ENCODE measurements around the gene PTPRD. TPM values are rescaled to one million over a fixed set of nuclear protein-coding genes. Genes with fewer than 3 reads are reported as not detected.

The PTPRD gene
- total RNA-seq, 1 experiment from 2014 or later, result 70.1 TPM

DNA sequence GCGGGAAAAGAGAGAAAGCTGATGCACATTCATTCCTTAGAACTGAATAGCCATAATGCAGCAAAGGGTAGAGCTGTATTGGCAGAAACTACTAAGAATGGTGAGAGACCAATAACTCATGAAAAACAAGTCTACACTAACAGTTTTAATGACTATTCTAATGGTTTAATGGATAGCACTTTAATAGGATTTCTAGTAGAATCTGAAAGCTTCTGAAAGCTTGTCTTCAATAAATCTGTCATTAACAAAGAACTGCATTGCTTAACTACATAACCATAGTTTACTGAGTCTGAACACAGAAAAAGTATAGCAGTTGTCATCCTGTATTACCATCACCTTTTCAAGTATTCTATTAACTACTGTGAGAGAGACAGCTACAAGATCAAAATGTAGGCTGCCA, 2195.5 kb downstream of the PTPRD start:
- H3K36me3 Mint-ChIP-seq (ENCODE audit: insufficient read depth, unreplicated experiment), result no peaks in the 10 kb centered on the region
- BruUV-seq (replicated peaks), result no TSS peak
- ChIA-PET CTCF (no interaction called here), POLR2A (no interaction called here)
- no peaks in the 10 kb centered on the region for H3K27me3 ChIP-seq (replicated peaks; ENCODE audit: control insufficient read depth, insufficient read depth, low read length)
- no peak overlapping the region for H3K27ac Mint-ChIP-seq (ENCODE audit: unreplicated experiment)
- no peaks in the 10 kb centered on the region for H3K9me3 ChIP-seq
- no peak for DNase-seq
- no peaks in the 10 kb centered on the region for H3K4me1 Mint-ChIP-seq (ENCODE audit: low read depth, unreplicated experiment)
- H3K4me1 ChIP-seq, result no peaks in the 10 kb centered on the region
- H3K9me3 Mint-ChIP-seq (ENCODE audit: unreplicated experiment), result no peaks in the 10 kb centered on the region
- intact Hi-C loops (cut with micrococcal nuclease; ENCODE audit: unreplicated experiment), result no loop called here
- H3K36me3 ChIP-seq (ENCODE audit: control insufficient read depth, insufficient read depth, low read length), result no peaks in the 10 kb centered on the region
- no peaks in the 10 kb centered on the region for H3K27me3 Mint-ChIP-seq (ENCODE audit: insufficient read depth, unreplicated experiment)
- no peak for TF ChIP-seq CTCF (IDR thresholded peaks at IDR 0.05; ENCODE audit: insufficient read depth in 1 of 2, low read depth in 1 of 2, low read length in 1 of 2, severe bottlenecking in 1 of 2, unreplicated experiment in 1 of 2)
- H3K4me3 ChIP-seq (ENCODE audit: low read depth, low read length), result no peak overlapping the region
- no peak overlapping the region for H3K4me3 Mint-ChIP-seq (ENCODE audit: unreplicated experiment)

DNA sequence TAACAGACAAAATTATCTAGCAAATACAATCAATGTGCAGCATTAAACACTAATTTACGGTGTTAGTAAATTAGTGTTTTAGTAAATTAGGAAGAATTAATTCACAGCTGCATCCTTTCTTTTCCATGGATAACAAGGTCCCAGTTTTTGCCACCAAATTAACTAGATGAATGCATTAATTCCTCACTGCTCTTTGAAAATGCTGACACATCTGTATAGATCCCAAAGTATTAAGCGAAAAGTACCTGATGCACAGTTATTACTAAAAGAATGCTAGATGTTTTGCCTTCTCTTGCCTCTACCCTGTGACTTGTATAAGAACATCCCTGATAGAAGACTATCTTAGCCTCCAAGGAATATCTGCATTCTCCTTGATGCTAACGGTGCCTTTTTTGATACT, 2200.5 kb downstream of the PTPRD start:
- no peak overlapping the region for H3K4me3 ChIP-seq (ENCODE audit: low read depth, low read length)
- Mint-ChIP-seq H3K27me3 (ENCODE audit: insufficient read depth, unreplicated experiment) (no peaks in the 10 kb centered on the region), H3K4me3 (ENCODE audit: unreplicated experiment) (no peak overlapping the region), H3K36me3 (ENCODE audit: insufficient read depth, unreplicated experiment) (no peaks in the 10 kb centered on the region), H3K9me3 (ENCODE audit: unreplicated experiment) (no peaks in the 10 kb centered on the region), H3K27ac (ENCODE audit: unreplicated experiment) (no peak overlapping the region), H3K4me1 (ENCODE audit: low read depth, unreplicated experiment) (no peaks in the 10 kb centered on the region)
- H3K27me3 ChIP-seq (replicated peaks; ENCODE audit: control insufficient read depth, insufficient read depth, low read length), result no peaks in the 10 kb centered on the region
- ChIA-PET CTCF (no interaction called here), POLR2A (no interaction called here)
- H3K9me3 ChIP-seq, result no peaks in the 10 kb centered on the region
- H3K36me3 ChIP-seq (ENCODE audit: control insufficient read depth, insufficient read depth, low read length), result no peaks in the 10 kb centered on the region
- intact Hi-C loops (cut with micrococcal nuclease; ENCODE audit: unreplicated experiment), result no loop called here
- DNase-seq, result no peak
- no peak for TF ChIP-seq CTCF (IDR thresholded peaks at IDR 0.05; ENCODE audit: insufficient read depth in 1 of 2, low read depth in 1 of 2, low read length in 1 of 2, severe bottlenecking in 1 of 2, unreplicated experiment in 1 of 2)
- H3K4me1 ChIP-seq, result no peaks in the 10 kb centered on the region
- BruUV-seq (replicated peaks), result no TSS peak

DNA sequence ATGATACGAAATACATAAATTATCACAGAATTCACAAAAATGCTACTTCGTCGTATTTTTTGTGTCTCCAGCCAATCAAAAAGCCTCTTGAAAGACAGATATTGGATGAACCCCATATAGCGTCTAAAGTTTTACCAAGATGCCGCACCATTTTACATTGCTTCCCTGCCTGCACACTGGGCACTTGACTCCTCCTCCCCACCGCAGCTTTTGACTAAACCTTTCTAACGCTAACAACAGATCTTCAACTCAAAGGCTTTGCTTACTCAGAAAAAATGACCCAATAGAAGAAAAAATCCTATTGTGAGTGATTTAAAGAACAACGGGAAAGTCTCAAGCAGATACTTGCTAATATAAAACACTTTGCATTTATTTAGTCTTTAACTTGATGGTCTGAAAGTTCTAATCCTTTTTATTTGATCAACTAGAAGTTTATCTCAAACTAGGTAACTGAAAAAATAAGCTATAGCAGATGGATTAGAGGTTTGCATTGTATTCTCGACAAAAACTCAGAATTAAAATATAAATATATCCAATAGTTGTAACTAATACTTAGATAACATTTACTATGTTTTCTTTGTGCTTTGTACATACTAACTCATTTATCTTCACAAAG, 2204.1 kb downstream of the PTPRD start:
- H3K27me3 ChIP-seq (replicated peaks; ENCODE audit: control insufficient read depth, insufficient read depth, low read length), result no peaks in the 10 kb centered on the region
- Mint-ChIP-seq H3K9me3 (ENCODE audit: unreplicated experiment) (no peaks in the 10 kb centered on the region), H3K36me3 (ENCODE audit: insufficient read depth, unreplicated experiment) (no peaks in the 10 kb centered on the region), H3K4me1 (ENCODE audit: low read depth, unreplicated experiment) (no peaks in the 10 kb centered on the region), H3K27ac (ENCODE audit: unreplicated experiment) (no peak overlapping the region), H3K4me3 (ENCODE audit: unreplicated experiment) (no peak overlapping the region), H3K27me3 (ENCODE audit: insufficient read depth, unreplicated experiment) (no peaks in the 10 kb centered on the region)
- no peak for TF ChIP-seq CTCF (IDR thresholded peaks at IDR 0.05; ENCODE audit: insufficient read depth in 1 of 2, low read depth in 1 of 2, low read length in 1 of 2, severe bottlenecking in 1 of 2, unreplicated experiment in 1 of 2)
- H3K4me1 ChIP-seq, result no peaks in the 10 kb centered on the region
- H3K9me3 ChIP-seq, result no peaks in the 10 kb centered on the region
- no TSS peak for BruUV-seq (replicated peaks)
- no peak overlapping the region for H3K4me3 ChIP-seq (ENCODE audit: low read depth, low read length)
- no peak for DNase-seq
- POLR2A ChIA-PET, result no interaction called here
- H3K36me3 ChIP-seq (ENCODE audit: control insufficient read depth, insufficient read depth, low read length), result no peaks in the 10 kb centered on the region
- intact Hi-C loops (cut with micrococcal nuclease; ENCODE audit: unreplicated experiment), result no loop called here
- CTCF ChIA-PET, result no interaction called here
